ENCODE results near the gene AGBL5. TPM values are rescaled to one million over a fixed set of nuclear protein-coding genes. Genes with fewer than 3 reads are reported as not detected.

Gene AGBL5
- total and polyA plus RNA-seq, 9 of the 15 experiments (the other 6 are each of a cell fraction or from before 2014, with no cell fraction given): 3.3 to 52.7 (median 26.2) TPM

DNA sequence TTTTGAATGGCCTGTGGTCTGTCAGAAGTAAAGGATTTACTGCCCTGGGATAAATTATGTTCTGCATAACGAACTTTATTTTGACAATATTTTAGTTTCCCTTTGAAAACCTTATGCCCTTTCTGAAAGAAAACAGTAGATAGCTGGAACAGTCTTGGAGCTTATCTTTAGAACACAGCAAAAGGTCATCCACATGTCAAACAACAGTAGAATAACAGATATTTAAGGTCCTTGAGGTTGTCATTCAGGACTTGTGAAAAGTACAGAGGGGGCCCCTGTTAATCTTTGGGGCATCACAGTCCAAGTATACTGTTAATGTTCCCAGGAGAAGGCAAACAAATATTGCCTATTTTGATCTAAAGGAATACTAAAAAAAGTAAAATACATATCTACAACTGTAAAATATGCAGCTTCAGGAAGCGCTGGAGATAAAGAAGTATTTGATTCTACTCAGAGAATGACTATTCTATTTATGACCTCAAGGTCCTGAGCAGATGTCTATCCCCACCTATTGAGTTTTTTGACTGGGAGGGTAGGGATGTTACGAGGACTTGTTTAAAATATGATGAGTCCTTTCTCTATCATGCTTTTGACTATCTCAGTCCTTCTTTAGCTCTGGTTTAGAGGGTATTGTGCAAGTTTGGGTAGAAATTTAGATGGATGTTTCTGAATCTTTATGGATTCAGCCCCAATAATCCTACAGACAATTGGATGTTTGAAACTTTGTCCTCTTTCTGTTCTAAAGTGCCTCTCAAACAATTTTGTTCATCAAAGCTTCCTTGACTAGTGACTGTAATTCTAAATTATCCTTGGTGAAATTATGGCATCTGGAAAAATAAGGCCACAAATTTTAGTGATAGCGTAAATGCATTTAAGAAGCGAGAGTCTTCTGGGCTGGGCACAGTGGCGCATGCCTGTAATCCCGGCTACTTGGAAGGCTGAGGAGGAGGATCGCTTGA is 43.8 kb upstream of the AGBL5 start (continued):
- TF ChIP-seq, protein P1, sequence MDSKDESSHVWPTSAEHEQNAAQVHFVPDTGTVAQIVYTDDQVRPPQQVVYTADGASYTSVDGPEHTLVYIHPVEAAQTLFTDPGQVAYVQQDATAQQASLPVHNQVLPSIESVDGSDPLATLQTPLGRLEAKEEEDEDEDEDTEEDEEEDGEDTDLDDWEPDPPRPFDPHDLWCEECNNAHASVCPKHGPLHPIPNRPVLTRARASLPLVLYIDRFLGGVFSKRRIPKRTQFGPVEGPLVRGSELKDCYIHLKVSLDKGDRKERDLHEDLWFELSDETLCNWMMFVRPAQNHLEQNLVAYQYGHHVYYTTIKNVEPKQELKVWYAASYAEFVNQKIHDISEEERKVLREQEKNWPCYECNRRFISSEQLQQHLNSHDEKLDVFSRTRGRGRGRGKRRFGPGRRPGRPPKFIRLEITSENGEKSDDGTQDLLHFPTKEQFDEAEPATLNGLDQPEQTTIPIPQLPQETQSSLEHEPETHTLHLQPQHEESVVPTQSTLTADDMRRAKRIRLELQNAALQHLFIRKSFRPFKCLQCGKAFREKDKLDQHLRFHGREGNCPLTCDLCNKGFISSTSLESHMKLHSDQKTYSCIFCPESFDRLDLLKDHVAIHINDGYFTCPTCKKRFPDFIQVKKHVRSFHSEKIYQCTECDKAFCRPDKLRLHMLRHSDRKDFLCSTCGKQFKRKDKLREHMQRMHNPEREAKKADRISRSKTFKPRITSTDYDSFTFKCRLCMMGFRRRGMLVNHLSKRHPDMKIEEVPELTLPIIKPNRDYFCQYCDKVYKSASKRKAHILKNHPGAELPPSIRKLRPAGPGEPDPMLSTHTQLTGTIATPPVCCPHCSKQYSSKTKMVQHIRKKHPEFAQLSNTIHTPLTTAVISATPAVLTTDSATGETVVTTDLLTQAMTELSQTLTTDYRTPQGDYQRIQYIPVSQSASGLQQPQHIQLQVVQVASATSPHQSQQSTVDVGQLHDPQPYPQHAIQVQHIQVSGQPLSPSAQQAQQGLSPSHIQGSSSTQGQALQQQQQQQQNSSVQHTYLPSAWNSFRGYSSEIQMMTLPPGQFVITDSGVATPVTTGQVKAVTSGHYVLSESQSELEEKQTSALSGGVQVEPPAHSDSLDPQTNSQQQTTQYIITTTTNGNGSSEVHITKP (IDR thresholded peaks at IDR 0.05; ENCODE audit: partially characterized antibody): peak; percentile 40
- TF ChIP-seq SMAD4 (CRISPR knock-in tag; conservative IDR thresholded peaks at IDR 0.05) (peak; percentile 27), TAL1 (IDR thresholded peaks at IDR 0.05) (peak; percentile 88), ZFX (CRISPR knock-in tag; IDR thresholded peaks at IDR 0.05) (peak; percentile 51; the same call in 1 of the 2 replicates), ZNF79 (CRISPR knock-in tag; IDR thresholded peaks at IDR 0.05; ENCODE audit: low read depth) (no peak), RCOR1 (IDR thresholded peaks at IDR 0.05; ENCODE audit: borderline replicate concordance in 1 of 2, low read depth in 2 of 2, low read length in 2 of 2) (peak in 1 of 2 experiments; percentile 74; a peak in 2 of 4 replicates), LEF1 (IDR thresholded peaks at IDR 0.05) (peak; percentile 95), HNRNPUL1 (IDR thresholded peaks at IDR 0.05; ENCODE audit: low read length) (no peak)
- TF ChIP-seq, protein P2, sequence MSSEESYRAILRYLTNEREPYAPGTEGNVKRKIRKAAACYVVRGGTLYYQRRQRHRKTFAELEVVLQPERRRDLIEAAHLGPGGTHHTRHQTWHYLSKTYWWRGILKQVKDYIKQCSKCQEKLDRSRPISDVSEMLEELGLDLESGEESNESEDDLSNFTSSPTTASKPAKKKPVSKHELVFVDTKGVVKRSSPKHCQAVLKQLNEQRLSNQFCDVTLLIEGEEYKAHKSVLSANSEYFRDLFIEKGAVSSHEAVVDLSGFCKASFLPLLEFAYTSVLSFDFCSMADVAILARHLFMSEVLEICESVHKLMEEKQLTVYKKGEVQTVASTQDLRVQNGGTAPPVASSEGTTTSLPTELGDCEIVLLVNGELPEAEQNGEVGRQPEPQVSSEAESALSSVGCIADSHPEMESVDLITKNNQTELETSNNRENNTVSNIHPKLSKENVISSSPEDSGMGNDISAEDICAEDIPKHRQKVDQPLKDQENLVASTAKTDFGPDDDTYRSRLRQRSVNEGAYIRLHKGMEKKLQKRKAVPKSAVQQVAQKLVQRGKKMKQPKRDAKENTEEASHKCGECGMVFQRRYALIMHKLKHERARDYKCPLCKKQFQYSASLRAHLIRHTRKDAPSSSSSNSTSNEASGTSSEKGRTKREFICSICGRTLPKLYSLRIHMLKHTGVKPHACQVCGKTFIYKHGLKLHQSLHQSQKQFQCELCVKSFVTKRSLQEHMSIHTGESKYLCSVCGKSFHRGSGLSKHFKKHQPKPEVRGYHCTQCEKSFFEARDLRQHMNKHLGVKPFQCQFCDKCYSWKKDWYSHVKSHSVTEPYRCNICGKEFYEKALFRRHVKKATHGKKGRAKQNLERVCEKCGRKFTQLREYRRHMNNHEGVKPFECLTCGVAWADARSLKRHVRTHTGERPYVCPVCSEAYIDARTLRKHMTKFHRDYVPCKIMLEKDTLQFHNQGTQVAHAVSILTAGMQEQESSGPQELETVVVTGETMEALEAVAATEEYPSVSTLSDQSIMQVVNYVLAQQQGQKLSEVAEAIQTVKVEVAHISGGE (CRISPR knock-in tag; IDR thresholded peaks at IDR 0.05): peak in 1 of 3 experiments; percentile 34; a peak in 1 of 6 replicates
